Measurements from ENCODE around the gene LRRC31. TPM values are rescaled to one million over a fixed set of nuclear protein-coding genes. Genes with fewer than 3 reads are reported as not detected.

LRRC31 gene
- total and polyA plus RNA-seq, 4 donors = 6.1 TPM; not detected in 3

DNA sequence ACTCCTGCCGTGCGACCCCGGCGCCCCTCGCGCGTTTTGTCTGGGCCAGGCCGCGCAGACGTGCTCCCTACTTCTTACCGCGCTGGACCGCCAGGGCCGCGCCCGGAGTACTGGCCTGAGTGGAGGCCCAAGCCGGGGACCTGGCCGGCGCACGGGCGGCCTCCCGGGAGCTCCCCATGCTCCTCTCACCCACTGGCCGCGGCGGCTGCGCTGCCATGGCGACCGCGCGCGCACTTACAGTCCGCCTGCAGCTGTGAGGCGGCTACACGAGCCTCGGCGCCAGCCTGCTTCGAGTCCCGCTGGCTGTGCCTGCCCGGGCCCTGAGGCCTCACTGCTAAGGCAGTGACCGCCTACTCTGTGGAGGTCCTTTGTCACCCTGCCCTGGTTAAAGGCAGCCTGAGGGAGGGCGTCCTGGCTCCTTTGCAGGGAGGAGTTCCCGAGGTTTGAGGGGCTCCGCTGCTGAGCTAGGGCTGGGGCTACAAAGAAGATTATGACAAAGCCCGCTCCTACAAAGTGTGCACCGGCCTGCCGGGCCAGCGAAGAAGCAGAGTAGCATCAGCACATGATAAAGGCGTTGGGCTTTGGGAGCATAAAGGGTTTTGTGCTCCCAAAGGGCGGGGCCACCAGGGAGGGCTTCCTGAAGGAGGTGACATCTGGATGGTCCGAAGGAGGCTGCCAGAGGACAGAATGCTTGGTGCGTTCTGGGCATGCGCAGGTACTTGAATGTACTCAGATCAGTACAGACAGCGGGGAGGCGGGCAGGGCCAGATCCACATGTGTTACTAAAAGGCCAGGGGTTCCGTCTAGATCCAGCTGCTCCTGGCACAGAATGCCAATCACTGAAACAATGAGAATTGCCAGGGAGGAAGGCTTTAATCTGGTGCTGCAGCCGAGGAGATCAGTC, 57.2 kb downstream of the LRRC31 start, which contains the start of the genes LRRC34 and LRRIQ4:
Gene LRRC34 (minus strand): TSS at position 573 of the 904 bp plus-strand sequence. CDS start 356 bp downstream, at position 217.
Gene LRRIQ4 (plus strand): TSS at position 539 of the 904 bp plus-strand sequence. CDS start 9,052 bp downstream, outside the sequence.
- WGBS, 2 donors = 4 to 10% methylated on average over 42 to 56 of the region's 56 CpGs
- intact Hi-C loops (cut with DNase I) = no loop called here
- peak; percentile 87 to 90 for DNase-seq

DNA sequence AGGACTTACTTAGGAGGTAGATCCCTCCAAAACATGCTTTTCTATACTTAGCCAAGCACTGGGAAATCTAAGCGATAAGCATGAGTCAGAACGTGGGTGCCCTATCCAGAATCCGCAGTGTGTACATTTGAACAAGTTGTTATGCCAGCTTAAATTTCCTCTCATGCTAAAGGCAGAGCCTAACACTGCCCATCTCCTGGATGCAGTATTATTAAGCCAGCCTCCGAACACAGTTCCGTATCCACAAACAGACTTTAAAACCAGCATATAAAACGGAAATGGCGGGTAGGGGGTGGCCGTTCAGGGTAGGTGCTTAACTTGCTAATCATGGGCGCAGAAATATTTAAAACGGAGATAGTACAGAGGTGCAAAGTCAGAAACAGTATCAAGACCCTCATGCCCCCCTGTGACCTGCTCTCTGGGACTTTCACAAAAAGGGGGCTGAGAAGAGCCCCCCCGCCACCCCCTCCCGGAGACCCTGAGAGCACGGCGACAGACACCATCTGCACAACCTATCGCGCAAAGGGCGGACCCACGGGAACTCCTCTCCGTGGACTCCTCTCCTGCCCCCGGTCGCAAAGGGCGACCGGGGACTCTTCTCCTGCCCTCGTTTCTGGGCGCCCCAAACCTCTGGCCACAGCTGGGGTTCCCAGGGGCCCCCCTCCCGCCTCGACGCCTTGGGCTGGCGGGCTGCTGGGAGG, 58.0 kb downstream of the LRRC31 start:
- WGBS, 2 donors = 0 to 1% methylated on average over 29 of the region's 29 CpGs
- ATAC-seq (ENCODE audit: low FRiP score) (peak; percentile 68), DNase-seq (no peak)
- Histone ChIP-seq H3K9me3 (ENCODE audit: control insufficient read depth, low read length) (no peaks in the 10 kb centered on the region), H3K36me3 (ENCODE audit: control insufficient read depth in 1 of 2, insufficient read depth in 2 of 2, low read length in 1 of 2) (no peaks in the 10 kb centered on the region), H3K4me3 (ENCODE audit: low read length in 2 of 2) (peak overlapping the region; percentile 60 to 81), H3K27me3 (ENCODE audit: control insufficient read depth in 1 of 2, insufficient read depth in 2 of 2, low read length in 1 of 2) (no peaks in the 10 kb centered on the region), H3K4me1 (ENCODE audit: control insufficient read depth in 1 of 2, insufficient read depth in 2 of 2, low read length in 2 of 2) (no peaks in the 10 kb centered on the region), H3K27ac (ENCODE audit: low read depth in 1 of 2, low read length in 2 of 2) (peak overlapping the region; percentile 24 to 79)
- intact Hi-C loops (cut with DNase I) = no loop called here

More for the DNA sequence above, 57.2 kb downstream of the LRRC31 start, which contains the start of the genes LRRC34 and LRRIQ4:
- no peaks in the 10 kb centered on the region for H3K4me1 ChIP-seq (ENCODE audit: control insufficient read depth in 1 of 2, insufficient read depth in 2 of 2, low read length in 2 of 2)
- no peaks in the 10 kb centered on the region for H3K36me3 ChIP-seq (ENCODE audit: control insufficient read depth in 1 of 2, insufficient read depth in 2 of 2, low read length in 1 of 2)
- H3K27me3 ChIP-seq (ENCODE audit: control insufficient read depth in 1 of 2, insufficient read depth in 2 of 2, low read length in 1 of 2) = no peaks in the 10 kb centered on the region
- peak within 1 kb of the TSS; percentile 24 to 79 for H3K27ac ChIP-seq (ENCODE audit: low read depth in 1 of 2, low read length in 2 of 2)
- peak; percentile 92 for ATAC-seq (ENCODE audit: low FRiP score)
- H3K4me3 ChIP-seq (ENCODE audit: low read length in 2 of 2) = peak within 1 kb of the TSS; percentile 60 to 81
- no peaks in the 10 kb centered on the region for H3K9me3 ChIP-seq (ENCODE audit: control insufficient read depth, low read length)

DNA sequence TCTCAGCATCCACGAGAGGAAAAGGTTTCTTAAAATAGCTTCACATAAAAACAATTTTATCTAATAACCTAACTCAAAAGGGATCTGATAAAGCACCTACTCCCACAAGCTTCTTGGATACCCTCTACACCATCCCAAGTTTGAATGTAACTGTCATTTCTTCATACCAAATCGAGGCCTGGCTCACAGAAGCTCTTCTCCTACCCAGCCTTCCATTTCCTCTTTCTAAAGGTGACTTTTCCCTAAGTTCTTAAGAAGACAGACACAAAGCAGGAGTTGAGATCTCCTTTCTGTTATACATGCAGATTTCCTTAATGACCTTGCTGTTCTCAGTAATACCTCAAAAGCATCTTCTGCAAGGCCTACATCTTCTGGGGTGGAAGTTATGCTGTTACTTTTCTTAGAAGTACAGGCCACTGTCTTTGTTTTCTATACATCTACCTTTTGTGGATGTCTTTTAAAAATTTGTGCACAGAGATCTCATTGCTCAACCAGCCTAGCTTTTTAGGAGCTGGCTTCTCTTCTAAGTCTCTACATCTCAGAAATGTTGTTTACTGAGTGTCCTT, 60.4 kb downstream of the LRRC31 start:
- no peak for DNase-seq
- no peak overlapping the region for H3K4me3 ChIP-seq (ENCODE audit: low read length in 2 of 2)
- ATAC-seq (ENCODE audit: low FRiP score) = no peak
- no peak overlapping the region for H3K27ac ChIP-seq (ENCODE audit: low read depth in 1 of 2, low read length in 2 of 2)
- intact Hi-C loops (cut with DNase I) = no loop called here
- 19 to 25% methylated on average over 2 of the region's 2 CpGs for WGBS, 2 donors
- H3K9me3 ChIP-seq (ENCODE audit: control insufficient read depth, low read length) = no peaks in the 10 kb centered on the region
- H3K27me3 ChIP-seq (ENCODE audit: control insufficient read depth in 1 of 2, insufficient read depth in 2 of 2, low read length in 1 of 2) = no peaks in the 10 kb centered on the region
- H3K36me3 ChIP-seq (ENCODE audit: control insufficient read depth in 1 of 2, insufficient read depth in 2 of 2, low read length in 1 of 2) = no peaks in the 10 kb centered on the region
- H3K4me1 ChIP-seq (ENCODE audit: control insufficient read depth in 1 of 2, insufficient read depth in 2 of 2, low read length in 2 of 2) = no peaks in the 10 kb centered on the region

DNA sequence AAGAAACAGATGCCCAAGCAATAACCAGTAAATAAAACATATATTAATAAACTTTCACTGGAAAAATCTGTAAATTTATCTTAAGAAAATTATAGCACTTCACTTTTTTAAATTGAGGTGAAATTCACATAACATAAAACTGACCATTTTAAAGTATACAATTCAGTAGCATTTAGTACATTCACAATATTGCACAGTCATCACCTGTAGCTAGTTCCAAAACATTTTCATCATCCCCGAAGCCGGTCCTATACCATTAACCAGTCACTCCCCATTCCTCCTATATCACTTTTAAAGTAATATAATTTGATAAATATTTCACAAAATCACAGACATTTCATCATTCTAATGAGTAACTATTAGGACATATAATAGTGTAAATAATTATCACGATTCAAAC, 65.1 kb downstream of the LRRC31 start:
- intact Hi-C loops (cut with DNase I) = no loop called here
- H3K27me3 ChIP-seq (ENCODE audit: control insufficient read depth in 1 of 2, insufficient read depth in 2 of 2, low read length in 1 of 2) = no peaks in the 10 kb centered on the region
- 89 to 91% methylated on average over 3 of the region's 3 CpGs for WGBS, 2 donors
- H3K27ac ChIP-seq (ENCODE audit: low read depth in 1 of 2, low read length in 2 of 2) = no peak overlapping the region
- peaks cover 0 to 2% of the 10 kb centered on the region in 2 donors for H3K36me3 ChIP-seq (ENCODE audit: control insufficient read depth in 1 of 2, insufficient read depth in 2 of 2, low read length in 1 of 2)
- no peaks in the 10 kb centered on the region for H3K4me1 ChIP-seq (ENCODE audit: control insufficient read depth in 1 of 2, insufficient read depth in 2 of 2, low read length in 2 of 2)
- no peak for ATAC-seq (ENCODE audit: low FRiP score)
- DNase-seq = no peak
- no peak overlapping the region for H3K4me3 ChIP-seq (ENCODE audit: low read length in 2 of 2)
- H3K9me3 ChIP-seq (ENCODE audit: control insufficient read depth, low read length) = no peaks in the 10 kb centered on the region

DNA sequence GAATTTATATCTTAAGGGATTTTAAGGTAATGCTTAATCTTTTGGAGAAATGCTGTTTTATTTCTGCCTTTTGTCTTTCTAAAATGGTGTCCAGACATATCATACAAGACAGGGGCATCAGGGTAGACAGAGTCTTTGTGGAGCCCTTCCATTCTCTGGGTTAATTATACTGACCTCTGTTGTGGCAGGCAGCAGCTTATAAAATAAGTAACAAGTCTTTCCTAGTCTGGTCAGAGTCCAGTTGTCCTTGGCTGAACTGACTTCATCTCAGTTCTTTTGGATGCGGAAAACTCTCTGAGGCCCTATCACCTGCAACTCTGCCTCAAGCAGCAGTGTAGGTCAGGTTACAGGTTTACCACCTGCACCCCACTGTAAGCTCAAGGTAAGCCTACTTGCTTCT, 77.4 kb downstream of the LRRC31 start:
- no peaks in the 10 kb centered on the region for H3K9me3 ChIP-seq (ENCODE audit: control insufficient read depth, low read length)
- DNase-seq (no peak), ATAC-seq (ENCODE audit: low FRiP score) (no peak)
- WGBS, 2 donors = 88 to 97% methylated on average over 1 of the region's 1 CpG
- intact Hi-C loops (cut with DNase I) = no loop called here
- H3K36me3 ChIP-seq (ENCODE audit: control insufficient read depth in 1 of 2, insufficient read depth in 2 of 2, low read length in 1 of 2) = peaks cover 2 to 3% of the 10 kb centered on the region in 2 donors
- H3K4me3 ChIP-seq (ENCODE audit: low read length in 2 of 2) = no peak overlapping the region
- H3K4me1 ChIP-seq (ENCODE audit: control insufficient read depth in 1 of 2, insufficient read depth in 2 of 2, low read length in 2 of 2) = no peaks in the 10 kb centered on the region
- H3K27ac ChIP-seq (ENCODE audit: low read depth in 1 of 2, low read length in 2 of 2) = no peak overlapping the region
- H3K27me3 ChIP-seq (ENCODE audit: control insufficient read depth in 1 of 2, insufficient read depth in 2 of 2, low read length in 1 of 2) = no peaks in the 10 kb centered on the region

DNA sequence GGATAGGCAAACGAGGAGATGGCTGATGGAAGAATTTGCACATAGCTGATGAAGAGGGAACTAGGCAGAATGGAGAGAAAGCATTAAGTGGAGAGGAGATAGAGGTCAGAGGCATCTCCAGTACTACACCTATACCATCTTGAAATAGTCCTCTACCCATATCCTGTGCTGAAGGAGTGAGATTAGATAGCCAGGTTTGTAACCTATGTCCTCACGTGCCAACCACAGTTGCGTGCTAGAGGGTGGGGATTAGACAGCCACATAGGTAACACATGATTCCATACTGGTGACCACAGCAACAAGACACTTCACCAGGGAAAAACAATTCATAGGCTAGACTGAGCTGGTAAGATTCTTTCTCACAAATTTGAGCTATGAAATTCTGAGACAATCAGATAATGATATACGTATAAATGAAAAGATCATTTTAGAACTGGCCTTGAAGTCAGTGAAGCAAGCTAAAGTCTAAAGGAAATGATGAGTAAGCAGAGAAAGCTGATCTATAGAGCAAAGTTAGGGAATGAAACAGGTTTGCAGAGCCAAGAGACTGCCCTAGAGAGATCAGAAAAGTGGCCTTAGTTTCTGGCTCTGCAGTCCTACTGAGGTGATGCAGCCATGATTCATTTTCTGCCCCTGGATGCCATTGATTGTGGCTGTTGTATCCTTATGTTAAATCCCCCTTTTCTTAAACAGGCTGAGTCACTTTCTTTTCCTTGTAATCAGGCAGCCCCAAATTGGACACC, 78.9 kb downstream of the LRRC31 start:
- Histone ChIP-seq H3K9me3 (ENCODE audit: control insufficient read depth, low read length) (no peaks in the 10 kb centered on the region), H3K27me3 (ENCODE audit: control insufficient read depth in 1 of 2, insufficient read depth in 2 of 2, low read length in 1 of 2) (no peaks in the 10 kb centered on the region), H3K4me1 (ENCODE audit: control insufficient read depth in 1 of 2, insufficient read depth in 2 of 2, low read length in 2 of 2) (no peaks in the 10 kb centered on the region), H3K4me3 (ENCODE audit: low read length in 2 of 2) (no peak overlapping the region), H3K27ac (ENCODE audit: low read depth in 1 of 2, low read length in 2 of 2) (no peak overlapping the region), H3K36me3 (ENCODE audit: control insufficient read depth in 1 of 2, insufficient read depth in 2 of 2, low read length in 1 of 2) (peaks cover 3 to 8% of the 10 kb centered on the region in 2 donors)
- ATAC-seq (ENCODE audit: low FRiP score) = no peak
- no peak for DNase-seq
- WGBS, 2 donors = 87 to 91% methylated on average over 4 of the region's 4 CpGs
- intact Hi-C loops (cut with DNase I) = no loop called here

DNA sequence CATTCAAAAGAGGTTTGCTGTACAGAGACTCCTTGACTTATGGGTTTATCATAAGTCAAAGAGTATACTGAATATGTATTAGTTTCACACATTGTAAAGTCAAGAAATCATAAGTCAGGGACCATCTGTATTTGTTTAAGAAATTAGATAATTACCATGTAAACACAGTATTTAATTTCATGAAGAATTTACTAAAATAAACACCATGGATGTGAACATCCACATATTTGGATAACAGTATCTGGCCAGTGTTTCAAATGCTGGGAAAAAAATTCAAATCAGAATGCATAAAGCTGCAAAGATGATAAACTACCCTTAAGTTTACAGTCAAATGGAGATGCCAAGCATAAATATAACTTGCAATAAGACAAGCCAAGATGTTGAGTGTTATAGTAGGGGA, 79.5 kb downstream of the LRRC31 start:
- Histone ChIP-seq H3K36me3 (ENCODE audit: control insufficient read depth in 1 of 2, insufficient read depth in 2 of 2, low read length in 1 of 2) (peaks cover 3 to 8% of the 10 kb centered on the region in 2 donors), H3K27me3 (ENCODE audit: control insufficient read depth in 1 of 2, insufficient read depth in 2 of 2, low read length in 1 of 2) (no peaks in the 10 kb centered on the region), H3K4me1 (ENCODE audit: control insufficient read depth in 1 of 2, insufficient read depth in 2 of 2, low read length in 2 of 2) (no peaks in the 10 kb centered on the region), H3K9me3 (ENCODE audit: control insufficient read depth, low read length) (no peaks in the 10 kb centered on the region), H3K4me3 (ENCODE audit: low read length in 2 of 2) (no peak overlapping the region), H3K27ac (ENCODE audit: low read depth in 1 of 2, low read length in 2 of 2) (no peak overlapping the region)
- ATAC-seq (ENCODE audit: low FRiP score) (no peak), DNase-seq (no peak)
- intact Hi-C loops (cut with DNase I) = no loop called here

Data from aorta (tissue), 5 donors.